Peyer's patch (tissue), 4 donors: ENCODE results near the gene ALDH18A1. TPM values are rescaled to one million over a fixed set of nuclear protein-coding genes. Genes with fewer than 3 reads are reported as not detected.

ENCODE experiments used
- DNase-seq, 3 donors: peaks; one replicate each; pipeline ENCODE4 v3.0.0-alpha.2; 2017 to 2019
- H3K27ac ChIP-seq, 4 donors: fragments of 200-600 bp; sonication (generic); one replicate each; pipeline ENCODE4 v1.5.1; 2016 to 2019
- H3K27me3 ChIP-seq, 2 donors: fragments of 200-600 bp; sonication (generic); one replicate each; pipeline ENCODE4 v1.5.1; 2019
- H3K36me3 ChIP-seq, 3 donors: fragments of 200-600 bp; sonication (generic); one replicate each; pipeline ENCODE4 v1.5.1; 2016 to 2019
- H3K4me1 ChIP-seq, 4 donors: fragments of 200-600 bp; sonication (generic); one replicate each; pipeline ENCODE4 v1.5.1; 2016 to 2019
- H3K4me3 ChIP-seq, 4 donors: fragments of 200-600 bp; sonication (generic); 1 replicate in 3 of 4; 2 replicates in 1 of 4; pipeline ENCODE4 v1.5.1; 2016 to 2019; ENCODE audit warnings: mild to moderate bottlenecking in 1 of 4
- H3K9me3 ChIP-seq, 4 donors: fragments of 200-600 bp; sonication (generic); one replicate each; pipeline ENCODE4 v1.5.1; 2016 to 2019; ENCODE audit warnings: mild to moderate bottlenecking in 1 of 4
- CTCF ChIP-seq, 6 experiments: fragments of 450-650 bp in 4 of 6; fragments of 200-600 bp in 2 of 6; sonication (generic) in 1 of 6; IDR thresholded peaks; one replicate each; pipeline ENCODE4 v1.5.1; 2017 to 2019; ENCODE audit warnings: antibody characterized with exemption in 6 of 6, mild to moderate bottlenecking in 3 of 6, moderate library complexity in 1 of 6
- POLR2A ChIP-seq, 2 donors: fragments of 450-650 bp; IDR thresholded peaks; one replicate each; pipeline ENCODE4 v1.5.1; 2017; ENCODE audit warnings: antibody characterized with exemption in 2 of 2, mild to moderate bottlenecking in 2 of 2, moderate library complexity in 2 of 2
- total RNA-seq, 4 donors: library from RNA; depleted of rRNA; stranded (reverse); fragments of >200 nt; gene quantifications; one replicate each; pipeline ENCODE4 v1.1.0, GENCODE V29; 2016

ALDH18A1 gene
- total RNA-seq, 4 donors from 2014 or later: 108 to 319 (median 206) TPM

GRCh38 chr10:95579292-95579691 lies 77.2 kb downstream of the ALDH18A1 start:
- H3K4me1 ChIP-seq: no peaks in the 10 kb centered on the region
- no peak for DNase-seq
- H3K9me3 ChIP-seq: no peaks in the 10 kb centered on the region
- no peak overlapping the region for H3K4me3 ChIP-seq
- no peaks in the 10 kb centered on the region for H3K27me3 ChIP-seq
- no peak overlapping the region for H3K27ac ChIP-seq
- TF ChIP-seq CTCF (IDR thresholded peaks at IDR 0.05) (no peak), POLR2A (IDR thresholded peaks at IDR 0.05) (no peak)
- no peaks in the 10 kb centered on the region for H3K36me3 ChIP-seq

GRCh38 chr10:95578619-95579018 lies 77.9 kb downstream of the ALDH18A1 start:
- TF ChIP-seq POLR2A (IDR thresholded peaks at IDR 0.05) (no peak), CTCF (IDR thresholded peaks at IDR 0.05) (no peak)
- H3K4me1 ChIP-seq: no peaks in the 10 kb centered on the region

GRCh38 chr10:95574649-95575365 lies 81.7 kb downstream of the ALDH18A1 start:
- Histone ChIP-seq H3K9me3 (no peaks in the 10 kb centered on the region), H3K36me3 (no peaks in the 10 kb centered on the region), H3K4me1 (no peaks in the 10 kb centered on the region), H3K27ac (no peak overlapping the region), H3K27me3 (no peaks in the 10 kb centered on the region), H3K4me3 (no peak overlapping the region)
- TF ChIP-seq CTCF (IDR thresholded peaks at IDR 0.05) (no peak), POLR2A (IDR thresholded peaks at IDR 0.05) (no peak)
- peak in 1 of 3 donors; percentile 23 for DNase-seq

More at GRCh38 chr10:95578619-95579018, 77.9 kb downstream of the ALDH18A1 start:
- H3K9me3 ChIP-seq: no peaks in the 10 kb centered on the region
- no peak overlapping the region for H3K27ac ChIP-seq
- DNase-seq: no peak
- H3K4me3 ChIP-seq: no peak overlapping the region
- no peaks in the 10 kb centered on the region for H3K36me3 ChIP-seq
- H3K27me3 ChIP-seq: no peaks in the 10 kb centered on the region

GRCh38 chr10:95573964-95574604 lies 82.4 kb downstream of the ALDH18A1 start:
- H3K9me3 ChIP-seq: no peaks in the 10 kb centered on the region
- no peak for TF ChIP-seq POLR2A (IDR thresholded peaks at IDR 0.05)
- no peak for TF ChIP-seq CTCF (IDR thresholded peaks at IDR 0.05)
- H3K27me3 ChIP-seq: no peaks in the 10 kb centered on the region
- H3K27ac ChIP-seq: no peak overlapping the region
- peak in 1 of 3 donors; percentile 19 for DNase-seq
- no peaks in the 10 kb centered on the region for H3K4me1 ChIP-seq
- no peaks in the 10 kb centered on the region for H3K36me3 ChIP-seq
- no peak overlapping the region for H3K4me3 ChIP-seq

GRCh38 chr10:95573527-95573926 lies 83.0 kb downstream of the ALDH18A1 start:
- H3K27ac ChIP-seq: no peak overlapping the region
- H3K27me3 ChIP-seq: no peaks in the 10 kb centered on the region
- H3K9me3 ChIP-seq: no peaks in the 10 kb centered on the region
- no peak for TF ChIP-seq POLR2A (IDR thresholded peaks at IDR 0.05)
- no peak overlapping the region for H3K4me3 ChIP-seq
- DNase-seq: peak in 1 of 3 donors; percentile 3
- no peaks in the 10 kb centered on the region for H3K4me1 ChIP-seq
- no peaks in the 10 kb centered on the region for H3K36me3 ChIP-seq

GRCh38 chr10:95572131-95572820 lies 84.2 kb downstream of the ALDH18A1 start:
- no peaks in the 10 kb centered on the region for H3K9me3 ChIP-seq
- TF ChIP-seq CTCF (IDR thresholded peaks at IDR 0.05) (no peak), POLR2A (IDR thresholded peaks at IDR 0.05) (no peak)
- no peaks in the 10 kb centered on the region for H3K27me3 ChIP-seq
- H3K36me3 ChIP-seq: no peaks in the 10 kb centered on the region
- H3K4me3 ChIP-seq: no peak overlapping the region
- peaks cover 0 to 8% (median 0%) of the 10 kb centered on the region in 4 donors for H3K4me1 ChIP-seq
- H3K27ac ChIP-seq: no peak overlapping the region
- DNase-seq: peak in 1 of 3 donors; percentile 6
